IMR-90 (cell line): Measurements from ENCODE around the gene NECTIN2. TPM values are rescaled to one million over a fixed set of nuclear protein-coding genes. Genes with fewer than 3 reads are reported as not detected.

Experiments
- ATAC-seq: fragments of 200-7000 bp; cut with Tn5 transposase; 2 replicates; pipeline ENCODE4 v1.9.1; 2020; ENCODE audit warnings: low read depth, mild to moderate bottlenecking, moderate library complexity
- BruUV-seq: library from RNA; stranded (reverse); fragments of 400-500 nt; replicated peaks from 2 replicates; lab custom pipeline; 2021; lab: Mats Ljungman, UMichigan
- CTCF ChIA-PET: fragments of 300-600 bp; formaldehyde crosslinking; extraction: SDS; loops from one replicate; lab custom pipeline; 2021; ENCODE audit warnings: antibody characterized with exemption; lab: Yijun Ruan, JAX
- POLR2A ChIA-PET: fragments of 300-600 bp; sonication (Branson Sonifier 250); formaldehyde crosslinking; loops from one replicate; lab custom pipeline; 2022; ENCODE audit warnings: antibody characterized with exemption; ENCODE audit not compliant: unreplicated experiment; lab: Charles Lee
- DNase-seq: peaks from one replicate; pipeline ENCODE4 v3.0.0; 2013
- H2AFZ ChIP-seq: replicated peaks from 2 replicates; pipeline ENCODE3; 2013; ENCODE audit warnings: low read length, mild to moderate bottlenecking; ENCODE audit not compliant: poor library complexity
- H2AK5ac ChIP-seq: 2 replicates; pipeline ENCODE4 v1.6.1; 2013; ENCODE audit warnings: low read depth, low read length, inconsistent platforms
- H2AK9ac ChIP-seq: replicated peaks from 2 replicates; pipeline ENCODE3; 2013; ENCODE audit warnings: mild to moderate bottlenecking, low read depth, low read length, moderate library complexity; ENCODE audit not compliant: poor library complexity
- H2BK120ac ChIP-seq: 2 replicates; pipeline ENCODE4 v1.6.1; 2013; ENCODE audit warnings: low read depth, low read length, inconsistent platforms
- H2BK15ac ChIP-seq: 3 replicates; pipeline ENCODE4 v1.6.1; 2013; ENCODE audit warnings: low read depth, low read length, inconsistent platforms
- H2BK20ac ChIP-seq: 2 replicates; pipeline ENCODE4 v1.6.1; 2013; ENCODE audit warnings: low read depth, mild to moderate bottlenecking, inconsistent platforms, low read length, moderate library complexity
- H2BK5ac ChIP-seq: 2 replicates; pipeline ENCODE4 v1.6.1; 2013; ENCODE audit warnings: mild to moderate bottlenecking, low read depth, low read length, inconsistent platforms; ENCODE audit not compliant: poor library complexity, severe bottlenecking
- H3K14ac ChIP-seq: replicated peaks from 2 replicates; pipeline ENCODE4 v1.6.1; 2013; ENCODE audit warnings: low read depth, low read length, inconsistent platforms
- H3K18ac ChIP-seq: 2 replicates; pipeline ENCODE4 v1.6.1; 2013; ENCODE audit warnings: low read depth, low read length, control low read depth
- H3K23ac ChIP-seq: 2 replicates; pipeline ENCODE4 v1.6.1; 2013; ENCODE audit warnings: low read depth, low read length, inconsistent platforms
- H3K27ac ChIP-seq: 2 replicates; pipeline ENCODE4 v1.5.1; 2013; ENCODE audit warnings: mild to moderate bottlenecking, control low read depth, low read length; ENCODE audit not compliant: insufficient read depth
- H3K27me3 ChIP-seq: 2 replicates; pipeline ENCODE4 v1.6.1; 2013; ENCODE audit warnings: low read length; ENCODE audit not compliant: control insufficient read depth, insufficient read depth
- H3K36me3 ChIP-seq: 2 replicates; pipeline ENCODE4 v1.6.1; 2013; ENCODE audit warnings: low read length, mixed read lengths; ENCODE audit not compliant: control insufficient read depth, insufficient read depth
- H3K4ac ChIP-seq: 2 replicates; pipeline ENCODE4 v1.6.1; 2013; ENCODE audit warnings: low read depth, low read length, inconsistent platforms
- H3K4me1 ChIP-seq: 2 replicates; pipeline ENCODE4 v1.6.1; 2013; ENCODE audit warnings: low read length, mixed read lengths; ENCODE audit not compliant: control insufficient read depth, insufficient read depth
- H3K4me2 ChIP-seq: 2 replicates; pipeline ENCODE4 v1.6.1; 2013; ENCODE audit warnings: low read depth, mild to moderate bottlenecking, control low read depth, low read length, moderate library complexity
- H3K4me3 ChIP-seq: 2 replicates; pipeline ENCODE4 v1.5.1; 2013; ENCODE audit warnings: low read depth, mild to moderate bottlenecking, control low read depth, low read length, moderate library complexity; ENCODE audit not compliant: insufficient read depth
- H3K56ac ChIP-seq: 2 replicates; pipeline ENCODE4 v1.6.1; 2013; ENCODE audit warnings: low read length, inconsistent platforms; ENCODE audit not compliant: insufficient read depth; ENCODE audit errors: extremely low read depth
- H3K79me1 ChIP-seq, 2 experiments: 2 replicates each; pipeline ENCODE4 v1.6.1; 2013; ENCODE audit warnings: low read length in 2 of 2, inconsistent platforms in 1 of 2, low read depth in 1 of 2
- H3K9ac ChIP-seq: 2 replicates; pipeline ENCODE4 v1.6.1; 2013; ENCODE audit warnings: low read depth, low read length, control low read depth
- H3K9me1 ChIP-seq: 2 replicates; pipeline ENCODE4 v1.6.1; 2013; ENCODE audit warnings: low read length, inconsistent platforms; ENCODE audit not compliant: insufficient read depth
- H3K9me3 ChIP-seq: 2 replicates; pipeline ENCODE4 v1.6.1; 2013; ENCODE audit warnings: low read length; ENCODE audit not compliant: control insufficient read depth, insufficient read depth
- H4K20me1 ChIP-seq: 2 replicates; pipeline ENCODE4 v1.6.1; 2013; ENCODE audit warnings: low read length, inconsistent platforms; ENCODE audit not compliant: insufficient read depth
- H4K5ac ChIP-seq: 2 replicates; pipeline ENCODE4 v1.6.1; 2013; ENCODE audit warnings: mild to moderate bottlenecking, low read depth, low read length, control low read depth
- H4K8ac ChIP-seq, 2 experiments: 2 replicates each; pipeline ENCODE4 v1.6.1; 2013; ENCODE audit warnings: low read depth in 2 of 2, low read length in 2 of 2, control low read depth in 1 of 2, inconsistent platforms in 1 of 2
- H4K91ac ChIP-seq: 2 replicates; pipeline ENCODE4 v1.6.1; 2013; ENCODE audit warnings: low read depth, low read length, inconsistent platforms; ENCODE audit not compliant: insufficient read depth
- BHLHE40 ChIP-seq: fragments of 150-350 bp; IDR thresholded peaks from 2 replicates; pipeline ENCODE4 v1.6.1; 2016; ENCODE audit warnings: mild to moderate bottlenecking, low read depth, low read length
- CEBPB ChIP-seq: IDR thresholded peaks from 2 replicates; pipeline ENCODE4 v1.6.1; 2012; ENCODE audit warnings: low read depth, low read length, improper control_type of control experiment
- CHD1 ChIP-seq: IDR thresholded peaks from 2 replicates; pipeline ENCODE4 v1.6.1; 2012; ENCODE audit warnings: low read depth, low read length, improper control_type of control experiment
- MAZ ChIP-seq: IDR thresholded peaks from 2 replicates; pipeline ENCODE4 v1.6.1; 2012; ENCODE audit warnings: low read depth, mild to moderate bottlenecking, low read length, improper control_type of control experiment, moderate library complexity, borderline replicate concordance
- POLR2A ChIP-seq: IDR thresholded peaks from 2 replicates; pipeline ENCODE4 v1.6.1; 2012; ENCODE audit warnings: mild to moderate bottlenecking, low read depth, low read length
- RAD21 ChIP-seq: IDR thresholded peaks from 2 replicates; pipeline ENCODE4 v1.6.1; 2012; ENCODE audit warnings: low read length, improper control_type of control experiment
- RCOR1 ChIP-seq: IDR thresholded peaks from 2 replicates; pipeline ENCODE4 v1.6.1; 2012; ENCODE audit warnings: mild to moderate bottlenecking, low read length, improper control_type of control experiment; ENCODE audit not compliant: insufficient replicate concordance
- RFX5 ChIP-seq: IDR thresholded peaks from 2 replicates; pipeline ENCODE4 v1.8.0; 2012; ENCODE audit warnings: low read depth, mild to moderate bottlenecking, low read length, moderate library complexity
- WGBS, 2 experiments: methylation state at CpG; one replicate each; pipeline versions ENCODE4 v1.1.5 to v1.1.7; 2013; ENCODE audit warnings: missing lambda C conversion rate in 2 of 2; ENCODE audit not compliant: insufficient read length in 1 of 2; ENCODE audit errors: extremely low coverage in 2 of 2; 5-methylcytosine and 5-hydroxymethylcytosine counted together
- dilution Hi-C: fragments of 300-500 bp; cut with HindIII; formaldehyde crosslinking; loops from one replicate; pipeline ENCODE4 v1.14.3; 2018; ENCODE audit warnings: low sequenced_read_pairs; ENCODE audit not compliant: unreplicated experiment
- in situ Hi-C: fragments of 300-500 bp; cut with MboI; formaldehyde crosslinking; loops from 3 replicates; pipeline ENCODE4 v1.14.3; 2019; ENCODE audit warnings: low sequenced_read_pairs, inconsistent platforms, mixed read lengths
- intact Hi-C: fragments of 100-400 bp; cut with micrococcal nuclease; formaldehyde crosslinking; loops from 2 replicates; pipeline ENCODE4 v1.10.0; 2022
- polyA plus RNA-seq, 3 experiments: library from polyadenylated mRNA; depleted of rRNA; stranded (reverse); fragments of >200 nt; gene quantifications; 2 replicates each; pipeline ENCODE4 v1.2.3, GENCODE V29; 2012; ENCODE audit warnings: low replicate concordance in 1 of 3
- total RNA-seq: library from RNA; depleted of rRNA; stranded (reverse); fragments of >200 nt; gene quantifications from 2 replicates; pipeline ENCODE4 v1.2.3, GENCODE V29; 2012

NECTIN2 gene
- total and polyA plus RNA-seq, 2 of the 4 experiments (the other 2 are of a cell fraction): 77.8 to 170 TPM

GRCh38 chr19:44809577-44810233 lies 36.4 kb upstream of the NECTIN2 start:
- Histone ChIP-seq H2BK5ac (no peak overlapping the region), H2BK15ac (0 out of 3 replicates have a peak overlapping the region, but pooled peaks have one; percentile 7), H3K18ac (no peak overlapping the region), H3K9me1 (no peaks in the 10 kb centered on the region), H3K4me2 (peak overlapping the region; percentile 66), H4K91ac (peak overlapping the region; percentile 43; the same call in 1 of the 2 replicates), H4K20me1 (no peaks in the 10 kb centered on the region), H3K14ac (peak overlapping the region; percentile 97), H3K79me1 (peaks cover 5 to 9% of the 10 kb centered on the region in 2 experiments; a peak in 2 of 4 replicates), H4K8ac (peak overlapping the region; percentile 82 to 83; a peak in 2 of 4 replicates), H3K27ac (no peak overlapping the region; the same call in 1 of the 2 replicates), H3K9ac (peak overlapping the region; percentile 83), H4K5ac (no peak overlapping the region), H3K36me3 (peaks cover 14% of the 10 kb centered on the region), H2AK9ac (peak overlapping the region; percentile 74), H2AFZ (peak overlapping the region; percentile 91), H2BK20ac (no peak overlapping the region; the same call in 1 of the 2 replicates), H3K4me1 (peaks cover 15% of the 10 kb centered on the region), H2AK5ac (peak overlapping the region; percentile 51; the same call in 1 of the 2 replicates), H3K27me3 (no peaks in the 10 kb centered on the region), H3K56ac (no peak overlapping the region), H3K9me3 (no peaks in the 10 kb centered on the region), H2BK120ac (no peak overlapping the region), H3K23ac (no peak overlapping the region), H3K4ac (peak overlapping the region; percentile 79), H3K4me3 (peak overlapping the region; percentile 80)
- POLR2A ChIA-PET: no interaction called here
- in situ Hi-C loops: no loop called here
- DNase-seq (no peak), ATAC-seq (no peak)
- intact Hi-C loops: loop anchor here (2.0 kb wide), 1 partner anchor 35 kb away; no protein-coding TSS in a partner anchor
- no peak for TF ChIP-seq MAZ
- no peak for TF ChIP-seq RCOR1
- no peak for TF ChIP-seq BHLHE40
- no peak for TF ChIP-seq CHD1
- no peak for TF ChIP-seq CEBPB
- TF ChIP-seq RFX5: no peak
- TF ChIP-seq RAD21: no peak
- no peak for TF ChIP-seq POLR2A
- no CpG with 5 or more reads among the region's 7 CpGs for WGBS, 2 experiments
- CTCF ChIA-PET: no interaction called here
- dilution Hi-C loops: no loop called here
- BruUV-seq: no TSS peak
